SJCRH30 (cell line): ENCODE measurements around the gene SFT2D2. TPM values are rescaled to one million over a fixed set of nuclear protein-coding genes. Genes with fewer than 3 reads are reported as not detected.

Experiments used
- DNase-seq, 2 experiments: peaks; one replicate each; pipeline ENCODE4 v3.0.0-alpha.2; 2015 to 2020
- H3K27ac ChIP-seq: fragments of 250-450 bp; sonication (Bioruptor Pico); 2 replicates; pipeline ENCODE4 v1.5.1; 2020; ENCODE audit warnings: mild to moderate bottlenecking, moderate library complexity
- H3K27me3 ChIP-seq: fragments of 250-450 bp; sonication (Bioruptor Pico); 2 replicates; pipeline ENCODE4 v1.5.1; 2020; ENCODE audit warnings: mild to moderate bottlenecking, moderate library complexity
- H3K36me3 ChIP-seq: fragments of 250-450 bp; sonication (Bioruptor Pico); 2 replicates; pipeline ENCODE4 v1.5.1; 2020; ENCODE audit warnings: mild to moderate bottlenecking, moderate library complexity
- H3K4me1 ChIP-seq: fragments of 250-450 bp; sonication (Bioruptor Pico); 2 replicates; pipeline ENCODE4 v1.5.1; 2020; ENCODE audit warnings: mild to moderate bottlenecking, moderate library complexity
- H3K4me3 ChIP-seq: fragments of 250-450 bp; sonication (Bioruptor Pico); 2 replicates; pipeline ENCODE4 v1.5.1; 2020; ENCODE audit warnings: mild to moderate bottlenecking, moderate library complexity
- H3K9me3 ChIP-seq: fragments of 250-450 bp; sonication (Bioruptor Pico); replicated peaks from 2 replicates; pipeline ENCODE4 v1.5.1; 2020; ENCODE audit warnings: mild to moderate bottlenecking, moderate library complexity
- total RNA-seq: library from RNA; depleted of rRNA; stranded (reverse); fragments of >200 nt; shearing (Covaris generic); gene quantifications from 2 replicates; pipeline ENCODE4 v1.2.3, GENCODE V29; 2014

The SFT2D2 gene
- total RNA-seq, 1 experiment from 2014 or later, result 33.6 TPM

DNA sequence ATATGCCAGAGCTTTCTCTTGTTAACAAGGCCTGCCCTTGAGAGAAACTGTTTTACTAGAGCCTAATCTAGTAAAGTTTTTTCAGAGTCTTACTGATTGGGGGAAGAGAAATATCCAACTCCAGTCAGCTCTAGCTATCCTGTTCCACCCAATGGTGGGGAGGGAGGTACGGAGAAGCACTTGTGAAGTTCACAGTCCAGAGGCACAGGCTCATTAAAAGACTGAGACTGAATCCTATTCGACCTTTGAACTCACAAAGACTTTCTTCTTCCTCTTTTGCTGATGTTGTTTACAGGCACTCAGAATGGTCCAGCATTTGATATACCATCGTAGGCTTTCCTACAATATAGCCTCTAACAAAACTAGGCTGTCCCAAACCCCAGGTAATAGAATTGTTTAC lies 15.5 kb upstream of the SFT2D2 start:
- no peak overlapping the region for H3K4me3 ChIP-seq
- H3K27me3 ChIP-seq, result no peaks in the 10 kb centered on the region
- no peaks in the 10 kb centered on the region for H3K36me3 ChIP-seq
- no peak overlapping the region for H3K27ac ChIP-seq
- no peaks in the 10 kb centered on the region for H3K4me1 ChIP-seq
- 0 out of 2 replicates have a peak, but pooled peaks cover 2% of the 10 kb centered on the region for H3K9me3 ChIP-seq
- DNase-seq, result no peak

DNA sequence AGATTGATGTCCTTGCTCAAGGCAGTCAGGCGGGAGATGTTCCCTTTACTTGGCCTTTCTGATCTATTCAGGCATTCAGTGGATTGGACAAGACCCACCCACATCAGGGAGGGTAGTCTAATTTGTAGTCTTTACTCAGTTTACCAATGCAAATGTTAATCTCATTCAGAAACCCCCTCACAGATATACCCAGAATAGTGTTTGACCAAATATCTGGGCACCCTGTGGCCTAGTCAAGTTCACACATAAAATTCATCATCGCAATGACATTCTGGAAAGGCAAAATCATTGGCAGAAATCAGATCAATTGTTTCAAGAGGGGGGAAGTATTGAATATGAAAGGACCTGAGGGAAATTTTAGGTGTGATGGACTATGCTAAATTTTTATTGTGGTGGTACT lies 12.5 kb upstream of the SFT2D2 start:
- H3K27me3 ChIP-seq, result no peaks in the 10 kb centered on the region
- no peaks in the 10 kb centered on the region for H3K9me3 ChIP-seq
- DNase-seq, result no peak
- no peak overlapping the region for H3K4me3 ChIP-seq
- no peaks in the 10 kb centered on the region for H3K4me1 ChIP-seq
- no peak overlapping the region for H3K27ac ChIP-seq
- no peaks in the 10 kb centered on the region for H3K36me3 ChIP-seq

DNA sequence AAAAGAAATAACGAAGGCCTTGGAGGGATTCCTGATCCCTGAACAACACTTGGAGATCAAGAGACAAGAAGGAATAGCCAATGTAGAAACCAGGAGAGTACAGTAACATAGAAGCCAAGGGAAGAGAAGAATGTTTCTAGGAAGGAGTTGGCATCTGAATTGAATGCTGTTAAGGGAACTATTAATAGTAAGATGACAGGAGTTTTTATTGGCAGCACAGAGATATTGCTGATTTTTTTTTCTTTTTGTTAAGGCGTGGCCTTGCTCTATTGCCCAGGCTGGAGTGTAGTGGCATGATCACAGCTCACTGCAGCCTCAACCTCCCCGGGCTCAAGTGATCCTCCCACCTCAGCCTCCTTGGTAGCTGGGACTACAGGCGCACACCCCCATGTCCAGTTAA lies 9.6 kb upstream of the SFT2D2 start:
- no peaks in the 10 kb centered on the region for H3K27me3 ChIP-seq
- no peaks in the 10 kb centered on the region for H3K9me3 ChIP-seq
- no peaks in the 10 kb centered on the region for H3K36me3 ChIP-seq
- DNase-seq, result no peak
- no peak overlapping the region for H3K4me3 ChIP-seq
- H3K4me1 ChIP-seq, result peaks cover 5% of the 10 kb centered on the region; the same call in 1 of the 2 replicates
- H3K27ac ChIP-seq, result no peak overlapping the region

DNA sequence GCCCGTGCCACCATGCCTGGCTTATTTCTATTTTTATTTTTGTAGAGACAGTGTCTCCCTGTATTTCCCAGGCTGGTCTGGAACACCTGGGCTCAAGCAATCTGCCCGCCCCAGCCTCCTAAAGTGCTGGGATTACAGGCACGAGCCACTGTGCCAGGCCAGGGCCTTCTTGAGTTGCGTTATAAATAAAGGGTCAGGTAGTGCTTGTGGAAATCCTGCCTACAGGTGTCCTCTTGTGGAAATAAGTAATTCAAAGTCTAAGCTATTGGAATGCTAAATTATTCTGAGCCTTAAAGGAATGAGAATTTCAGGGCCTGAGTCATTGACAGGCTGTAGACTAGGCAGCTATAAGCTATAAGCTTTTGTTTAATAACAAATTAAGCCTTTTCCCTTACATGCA lies 8.1 kb upstream of the SFT2D2 start:
- Histone ChIP-seq H3K4me1 (peaks cover 5% of the 10 kb centered on the region; the same call in 1 of the 2 replicates), H3K27ac (no peak overlapping the region), H3K9me3 (no peaks in the 10 kb centered on the region), H3K27me3 (no peaks in the 10 kb centered on the region), H3K4me3 (no peak overlapping the region), H3K36me3 (no peaks in the 10 kb centered on the region)
- DNase-seq, result no peak

DNA sequence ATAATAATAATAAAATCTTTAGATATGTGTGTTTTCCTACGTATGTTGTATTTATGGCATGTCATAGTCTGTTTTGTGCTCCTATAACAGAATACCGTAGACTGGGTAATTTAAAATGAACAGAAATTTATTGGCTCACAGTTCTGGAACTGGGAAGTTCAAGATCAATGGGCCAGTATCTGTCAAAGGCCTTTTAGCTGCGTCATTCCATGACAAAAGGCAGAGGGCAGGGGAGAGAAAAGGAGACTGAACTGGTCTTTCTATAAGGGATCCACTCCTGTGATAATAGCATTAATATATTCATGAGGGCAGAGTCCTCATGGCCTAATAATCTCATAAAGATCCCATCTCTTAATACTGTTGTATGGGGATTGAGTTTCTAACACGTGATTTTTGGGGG lies 7.1 kb upstream of the SFT2D2 start:
- Histone ChIP-seq H3K27ac (no peak overlapping the region), H3K4me3 (no peak overlapping the region), H3K27me3 (no peaks in the 10 kb centered on the region), H3K4me1 (peaks cover 5% of the 10 kb centered on the region; the same call in 1 of the 2 replicates), H3K9me3 (no peaks in the 10 kb centered on the region; the same call in 1 of the 2 replicates), H3K36me3 (no peaks in the 10 kb centered on the region)
- no peak for DNase-seq

DNA sequence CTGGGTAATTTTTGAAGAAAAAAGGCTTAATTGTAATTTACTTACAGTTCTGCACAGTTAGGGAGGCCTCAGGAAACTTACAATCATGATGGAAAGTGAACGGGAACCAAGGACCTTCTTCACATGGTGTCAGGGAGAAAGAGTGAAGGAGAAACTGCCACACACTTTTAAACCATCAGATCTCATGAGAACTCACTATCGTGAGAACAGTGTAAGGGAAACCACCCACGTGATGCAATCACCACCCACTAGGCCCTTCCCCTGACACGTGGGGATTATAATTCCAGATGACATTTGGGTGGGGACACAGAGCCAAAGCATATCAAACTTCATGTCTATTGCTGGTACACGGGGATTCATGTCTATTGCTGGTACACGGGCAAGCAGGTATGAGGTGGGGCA lies 5.3 kb upstream of the SFT2D2 start:
- DNase-seq, result no peak
- H3K9me3 ChIP-seq, result no peaks in the 10 kb centered on the region; the same call in 1 of the 2 replicates

DNA sequence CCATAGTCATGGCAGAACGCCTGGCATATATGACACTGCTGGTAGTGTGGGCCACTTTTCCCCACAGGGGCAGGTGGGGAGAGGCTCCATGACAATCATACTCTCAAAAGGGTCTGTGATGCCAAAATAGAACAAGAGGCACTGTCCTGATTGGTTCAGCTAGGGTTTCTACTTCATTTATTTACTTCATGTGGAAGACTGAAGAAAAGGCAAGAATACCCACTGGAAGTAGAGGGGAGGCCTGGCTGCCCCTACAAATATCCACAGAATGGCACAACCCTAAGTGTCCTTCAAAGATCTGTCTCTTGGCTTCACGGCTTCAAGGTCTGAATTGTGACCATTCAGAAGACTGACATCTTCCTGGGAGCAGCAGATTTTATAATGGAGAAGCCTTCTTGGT lies 4.5 kb upstream of the SFT2D2 start:
- peaks cover 5% of the 10 kb centered on the region; the same call in 1 of the 2 replicates for H3K4me1 ChIP-seq
- no peaks in the 10 kb centered on the region for H3K36me3 ChIP-seq
- no peaks in the 10 kb centered on the region; the same call in 1 of the 2 replicates for H3K9me3 ChIP-seq
- H3K27ac ChIP-seq, result no peak overlapping the region
- no peaks in the 10 kb centered on the region for H3K27me3 ChIP-seq
- no peak for DNase-seq
- H3K4me3 ChIP-seq, result no peak overlapping the region

More for the DNA sequence above, 5.3 kb upstream of the SFT2D2 start:
- no peaks in the 10 kb centered on the region for H3K27me3 ChIP-seq
- no peaks in the 10 kb centered on the region for H3K36me3 ChIP-seq
- H3K4me1 ChIP-seq, result peaks cover 5% of the 10 kb centered on the region; the same call in 1 of the 2 replicates
- no peak overlapping the region for H3K27ac ChIP-seq
- H3K4me3 ChIP-seq, result no peak overlapping the region

DNA sequence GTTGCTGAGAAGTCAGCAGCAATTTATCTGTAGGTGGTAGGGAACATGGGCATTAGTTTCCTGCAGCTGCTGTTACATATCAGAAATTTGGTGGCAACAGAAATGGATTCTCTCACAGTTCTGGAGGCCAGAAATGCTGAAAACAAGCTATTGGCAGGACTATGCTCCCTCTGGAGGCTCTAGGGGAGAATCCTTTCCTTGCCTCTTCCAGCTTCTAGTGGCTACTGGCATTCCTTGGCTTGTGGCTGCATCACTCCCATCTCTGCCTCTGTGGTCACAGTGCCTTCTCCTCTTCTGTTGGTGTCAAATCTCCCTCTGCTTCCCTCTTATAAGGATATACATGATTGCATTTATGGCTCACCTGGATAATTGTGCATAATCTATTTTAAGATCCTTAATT lies 2.5 kb upstream of the SFT2D2 start:
- DNase-seq, result peak in 1 of 2 experiments; percentile 5
- Histone ChIP-seq H3K4me3 (no peak overlapping the region), H3K4me1 (peaks cover 9% of the 10 kb centered on the region), H3K9me3 (no peaks in the 10 kb centered on the region; the same call in 1 of the 2 replicates), H3K36me3 (no peaks in the 10 kb centered on the region), H3K27me3 (no peaks in the 10 kb centered on the region), H3K27ac (no peak overlapping the region)

DNA sequence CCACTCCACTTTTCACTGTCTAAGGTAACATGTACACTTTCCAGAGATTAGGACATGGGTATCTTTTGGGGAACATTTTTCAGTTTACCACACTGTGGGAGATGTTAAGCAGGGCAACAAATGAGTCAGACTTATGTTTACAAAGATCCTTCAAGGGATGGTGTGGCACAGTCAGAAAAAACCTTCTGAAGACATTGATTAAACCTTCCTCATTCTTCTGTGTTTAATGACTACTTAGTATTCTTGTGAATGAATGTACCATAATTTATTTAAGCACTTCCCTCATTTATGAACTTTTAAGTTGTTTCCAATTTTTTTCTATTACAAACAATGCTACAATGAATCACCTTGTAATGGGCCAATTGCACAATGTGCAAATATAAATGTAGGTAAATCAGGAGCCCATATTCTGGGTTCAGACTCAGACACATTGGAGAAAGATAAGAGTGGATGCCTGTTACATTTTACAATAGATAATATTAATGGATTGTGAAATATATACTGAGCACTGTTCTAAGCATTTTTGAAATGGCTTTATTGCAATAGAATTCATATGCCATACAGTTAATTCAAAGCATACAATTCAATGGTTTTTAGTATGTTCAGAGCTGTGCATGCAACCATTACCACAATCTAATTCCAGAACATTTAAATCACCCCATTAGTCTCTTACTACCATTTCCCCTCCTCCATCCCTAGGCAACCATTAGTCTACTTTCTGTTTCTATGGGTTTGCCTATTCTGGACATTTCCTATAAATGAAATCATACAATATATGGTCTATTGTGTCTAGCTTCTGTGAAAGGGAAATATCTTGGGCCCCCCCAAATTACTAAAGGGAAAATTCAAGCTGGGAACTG lies 1.9 kb upstream of the SFT2D2 start:
- Histone ChIP-seq H3K27ac (no peak overlapping the region), H3K4me1 (peaks cover 9% of the 10 kb centered on the region)

DNA sequence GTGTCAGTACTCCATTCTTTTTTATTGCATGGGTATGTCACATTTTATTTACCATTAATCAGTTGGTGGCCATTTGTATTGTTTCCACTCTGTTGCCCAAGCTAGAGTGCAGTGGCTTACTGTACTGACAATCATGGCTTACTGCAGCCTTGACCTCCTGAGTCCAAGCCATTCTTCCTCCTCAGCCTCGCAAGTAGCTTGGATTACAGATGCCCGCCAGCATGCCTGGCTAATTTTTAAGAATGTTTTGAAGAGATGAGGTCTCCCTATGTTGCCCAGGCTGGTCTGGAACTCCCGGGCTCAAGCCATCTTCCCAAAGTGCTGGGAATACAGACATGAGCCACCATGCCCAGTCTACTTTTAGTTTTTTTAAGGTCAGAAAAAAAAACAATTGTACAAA lies 813 bp upstream of the SFT2D2 start:
- H3K9me3 ChIP-seq, result no peaks in the 10 kb centered on the region; the same call in 1 of the 2 replicates
- peaks cover 4% of the 10 kb centered on the region for H3K4me1 ChIP-seq
- no peaks in the 10 kb centered on the region for H3K27me3 ChIP-seq
- peak overlapping the region; percentile 89 for H3K4me3 ChIP-seq
- no peaks in the 10 kb centered on the region for H3K36me3 ChIP-seq
- peak in 1 of 2 experiments; percentile 6 for DNase-seq
- peak overlapping the region; percentile 91 for H3K27ac ChIP-seq

More for the DNA sequence above, 1.9 kb upstream of the SFT2D2 start:
- DNase-seq, result no peak
- Histone ChIP-seq H3K36me3 (no peaks in the 10 kb centered on the region), H3K9me3 (no peaks in the 10 kb centered on the region; the same call in 1 of the 2 replicates), H3K4me3 (no peak overlapping the region), H3K27me3 (no peaks in the 10 kb centered on the region)

DNA sequence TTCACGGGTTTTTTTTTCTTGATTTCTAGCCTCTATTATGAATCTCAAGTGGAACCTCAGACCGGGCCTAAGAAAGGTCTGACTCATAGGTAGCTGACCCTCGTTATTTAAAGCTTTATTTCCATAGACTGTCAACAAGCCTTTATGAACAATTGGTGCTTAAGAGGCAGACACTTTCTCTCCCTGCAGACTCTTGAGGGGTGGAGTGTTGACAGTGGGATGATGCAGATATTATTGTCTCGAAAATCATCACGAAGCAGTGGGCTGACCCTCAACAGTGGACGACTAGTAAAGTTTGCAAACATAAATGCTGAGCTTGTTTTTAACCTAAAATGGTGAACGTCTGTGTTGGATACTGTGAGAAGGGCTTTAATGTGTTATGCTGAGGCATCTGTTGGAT lies 1.8 kb downstream of the SFT2D2 start:
- Histone ChIP-seq H3K4me1 (peaks cover 4% of the 10 kb centered on the region), H3K27ac (no peak overlapping the region), H3K27me3 (no peaks in the 10 kb centered on the region), H3K9me3 (no peaks in the 10 kb centered on the region; the same call in 1 of the 2 replicates), H3K4me3 (no peak overlapping the region), H3K36me3 (no peaks in the 10 kb centered on the region)
- DNase-seq, result no peak

DNA sequence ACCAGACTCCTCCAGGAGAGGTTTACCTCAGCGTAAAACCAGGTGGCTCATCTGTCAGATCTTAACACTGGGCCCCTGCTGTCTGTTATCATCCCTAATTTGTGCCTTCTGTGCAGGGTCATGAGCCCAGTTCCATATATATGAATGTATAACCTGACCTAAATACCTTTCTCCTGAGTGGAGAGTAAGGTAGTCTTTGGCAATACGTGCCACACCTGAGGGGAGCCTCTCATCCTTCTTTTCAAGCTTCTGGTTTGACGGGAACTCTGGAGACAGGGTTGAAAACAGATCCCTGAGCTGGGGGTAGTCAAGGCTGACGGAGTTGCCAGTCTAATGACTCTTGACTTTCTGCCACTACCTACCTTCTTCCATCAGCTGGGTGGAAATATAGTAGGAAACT lies 4.1 kb downstream of the SFT2D2 start:
- Histone ChIP-seq H3K4me3 (no peak overlapping the region), H3K27ac (no peak overlapping the region), H3K27me3 (no peaks in the 10 kb centered on the region), H3K36me3 (no peaks in the 10 kb centered on the region), H3K9me3 (no peaks in the 10 kb centered on the region), H3K4me1 (peaks cover 4% of the 10 kb centered on the region)
- no peak for DNase-seq

DNA sequence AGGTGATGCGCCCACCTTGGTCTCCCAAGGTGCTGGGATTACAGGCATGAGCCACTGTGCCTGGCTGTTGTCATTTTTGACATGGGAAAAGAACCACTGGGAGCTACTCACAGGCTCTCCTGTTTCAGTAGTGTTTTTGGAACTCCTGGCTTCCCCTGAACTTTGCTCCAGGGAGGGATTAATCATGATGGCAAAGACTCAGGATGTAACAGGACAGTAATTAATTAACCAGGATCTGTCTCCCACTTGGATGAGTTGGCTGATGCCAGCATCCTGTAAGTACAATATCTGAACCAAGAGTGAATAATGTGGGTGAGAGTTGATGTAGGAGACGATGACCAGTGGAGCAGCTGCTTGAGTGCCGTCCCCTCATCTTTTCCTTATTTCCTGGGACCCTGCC lies 4.9 kb downstream of the SFT2D2 start:
- Histone ChIP-seq H3K9me3 (no peaks in the 10 kb centered on the region), H3K27ac (no peak overlapping the region), H3K36me3 (no peaks in the 10 kb centered on the region; the same call in 1 of the 2 replicates), H3K4me1 (peaks cover 4% of the 10 kb centered on the region; the same call in 1 of the 2 replicates), H3K4me3 (no peak overlapping the region), H3K27me3 (no peaks in the 10 kb centered on the region)
- no peak for DNase-seq

DNA sequence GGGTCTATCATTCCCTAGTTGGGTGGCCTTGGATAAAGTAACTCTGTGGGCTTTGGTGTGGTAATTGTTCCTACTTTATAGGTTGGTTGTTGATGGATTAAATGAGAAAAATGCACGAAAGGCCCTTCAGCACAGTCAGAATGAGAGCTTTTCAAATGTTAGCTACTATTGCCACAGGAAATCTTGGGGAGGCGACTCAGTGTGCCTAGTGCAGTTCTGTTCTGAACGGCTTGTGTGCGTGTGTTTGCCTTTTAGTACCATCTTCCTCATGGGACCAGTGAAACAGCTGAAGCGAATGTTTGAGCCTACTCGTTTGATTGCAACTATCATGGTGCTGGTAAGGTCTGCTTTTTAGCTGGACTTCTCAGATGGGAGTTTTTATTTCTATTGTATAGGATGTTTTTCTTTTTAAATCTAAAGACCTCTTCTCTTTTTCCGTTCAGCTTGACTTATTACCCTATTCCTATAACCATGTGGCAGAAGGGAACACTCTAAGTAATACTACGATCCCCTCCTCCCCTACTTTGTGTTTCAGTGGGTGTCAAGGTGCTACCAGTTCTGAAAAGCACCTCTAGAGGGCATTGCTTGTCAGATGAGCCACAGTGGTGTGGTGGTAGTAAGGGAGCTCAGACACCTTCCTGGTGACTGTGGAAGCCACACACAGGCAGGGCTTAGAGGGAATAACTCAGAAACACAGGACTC lies 9.2 kb downstream of the SFT2D2 start:
- Histone ChIP-seq H3K27me3 (no peaks in the 10 kb centered on the region), H3K4me3 (no peak overlapping the region), H3K4me1 (no peaks in the 10 kb centered on the region), H3K27ac (no peak overlapping the region), H3K36me3 (peaks cover 5% of the 10 kb centered on the region; the same call in 1 of the 2 replicates), H3K9me3 (no peaks in the 10 kb centered on the region)
- DNase-seq, result peak; percentile 36 to 59

DNA sequence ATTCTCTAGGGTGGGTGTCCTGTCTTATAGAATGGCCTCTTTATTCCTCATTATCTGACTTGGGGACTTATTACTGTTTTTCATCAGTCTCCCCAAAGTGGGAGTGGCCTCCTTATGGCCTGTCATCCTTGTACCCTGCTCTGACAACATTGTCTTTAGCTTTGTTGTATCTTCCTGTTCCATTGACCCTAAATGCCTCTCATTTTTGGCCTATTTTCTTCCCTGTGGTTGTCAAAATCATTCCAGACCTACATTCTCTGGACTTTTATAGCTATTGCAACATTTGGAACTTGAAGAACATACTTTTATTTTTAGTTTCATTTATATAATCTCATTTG lies 9.7 kb downstream of the SFT2D2 start:
- Histone ChIP-seq H3K4me3 (no peak overlapping the region), H3K9me3 (no peaks in the 10 kb centered on the region), H3K27me3 (no peaks in the 10 kb centered on the region), H3K4me1 (no peaks in the 10 kb centered on the region), H3K36me3 (peaks cover 8% of the 10 kb centered on the region; the same call in 1 of the 2 replicates), H3K27ac (no peak overlapping the region)
- no peak for DNase-seq
